Ovary (tissue), 3 donors: ENCODE data around the gene TKFC.

Experiments used
- EP300 ChIP-seq: sonication (generic); formaldehyde crosslinking; IDR thresholded peaks from one replicate; pipeline ENCODE4 v1.6.1; 2017; ENCODE audit warnings: antibody characterized with exemption
- POLR2A ChIP-seq: fragments of 450-650 bp; IDR thresholded peaks from one replicate; pipeline ENCODE4 v1.6.1; 2017; ENCODE audit warnings: antibody characterized with exemption, mild to moderate bottlenecking, moderate library complexity
- TF ChIP-seq, protein P1 (sequence below), 3 donors: fragments of 450-650 bp in 2 of 3; fragments of 200-600 bp in 1 of 3; IDR thresholded peaks; one replicate each; pipeline versions ENCODE4 v1.5.1 to v1.8.0; 2016 to 2022; ENCODE audit warnings: antibody characterized with exemption in 3 of 3, mild to moderate bottlenecking in 1 of 3
- donor health status: DM: no; HTN: no; CAD: no.

GRCh38 chr11:61297341-61297740, 35.7 kb upstream of the TKFC start:
- TF ChIP-seq POLR2A = no peak
- TF ChIP-seq, protein P1, sequence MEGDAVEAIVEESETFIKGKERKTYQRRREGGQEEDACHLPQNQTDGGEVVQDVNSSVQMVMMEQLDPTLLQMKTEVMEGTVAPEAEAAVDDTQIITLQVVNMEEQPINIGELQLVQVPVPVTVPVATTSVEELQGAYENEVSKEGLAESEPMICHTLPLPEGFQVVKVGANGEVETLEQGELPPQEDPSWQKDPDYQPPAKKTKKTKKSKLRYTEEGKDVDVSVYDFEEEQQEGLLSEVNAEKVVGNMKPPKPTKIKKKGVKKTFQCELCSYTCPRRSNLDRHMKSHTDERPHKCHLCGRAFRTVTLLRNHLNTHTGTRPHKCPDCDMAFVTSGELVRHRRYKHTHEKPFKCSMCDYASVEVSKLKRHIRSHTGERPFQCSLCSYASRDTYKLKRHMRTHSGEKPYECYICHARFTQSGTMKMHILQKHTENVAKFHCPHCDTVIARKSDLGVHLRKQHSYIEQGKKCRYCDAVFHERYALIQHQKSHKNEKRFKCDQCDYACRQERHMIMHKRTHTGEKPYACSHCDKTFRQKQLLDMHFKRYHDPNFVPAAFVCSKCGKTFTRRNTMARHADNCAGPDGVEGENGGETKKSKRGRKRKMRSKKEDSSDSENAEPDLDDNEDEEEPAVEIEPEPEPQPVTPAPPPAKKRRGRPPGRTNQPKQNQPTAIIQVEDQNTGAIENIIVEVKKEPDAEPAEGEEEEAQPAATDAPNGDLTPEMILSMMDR (IDR thresholded peaks at IDR 0.05) = no peak
- TF ChIP-seq EP300 = no peak
